NCI-H2107 (cell line): ENCODE results near the gene LILRA2.
"Not testable (repeated sequence)": the region's sequence is repeated elsewhere in the genome, so short reads cannot be mapped to it uniquely, and the experiment has no call there.

Source experiments
- DNase-seq: peaks from one replicate; lab custom pipeline; 2025; lab: John Stamatoyannopoulos, UW

Gene LILRA2

DNA sequence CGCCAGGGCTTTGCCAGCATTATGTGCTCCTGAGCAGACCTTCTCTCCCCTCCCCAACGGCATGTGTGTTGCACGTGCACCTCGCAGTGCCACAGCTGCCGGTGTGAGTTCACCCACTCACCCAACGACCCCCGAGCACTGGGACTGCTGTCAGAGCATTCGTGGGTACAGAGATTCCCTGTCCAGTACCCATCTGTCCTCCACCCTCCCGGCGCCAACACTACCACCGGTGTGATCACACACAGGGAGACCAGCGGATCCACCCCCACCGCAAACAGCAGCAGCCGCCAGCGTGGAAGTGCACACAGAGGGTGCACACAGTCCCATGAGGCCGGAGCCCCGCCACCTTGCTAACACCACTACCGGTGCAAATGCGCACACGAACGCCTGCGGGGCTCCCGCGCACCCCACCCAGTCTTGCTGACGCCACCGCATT is 35.8 kb downstream of the LILRA2 start:
- no peak for DNase-seq

DNA sequence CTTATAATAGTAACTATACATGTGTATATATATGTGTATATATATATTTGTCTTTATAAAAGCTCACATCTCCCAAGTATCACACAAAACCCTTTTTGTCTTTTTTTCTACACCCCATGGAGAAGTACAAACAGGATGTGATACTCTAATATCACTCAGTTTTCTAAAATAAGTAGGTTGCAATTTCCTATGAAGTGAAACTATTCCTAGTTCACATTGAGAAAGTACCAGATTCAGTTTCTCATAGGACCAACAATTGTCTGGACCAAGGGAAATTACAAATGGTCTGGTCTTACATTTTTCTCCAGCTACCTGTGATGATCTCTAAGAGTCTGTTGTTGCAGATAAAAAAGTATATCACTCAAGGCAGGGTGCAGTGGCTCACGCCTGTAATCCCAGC is 38.8 kb downstream of the LILRA2 start:
- no peak for DNase-seq

DNA sequence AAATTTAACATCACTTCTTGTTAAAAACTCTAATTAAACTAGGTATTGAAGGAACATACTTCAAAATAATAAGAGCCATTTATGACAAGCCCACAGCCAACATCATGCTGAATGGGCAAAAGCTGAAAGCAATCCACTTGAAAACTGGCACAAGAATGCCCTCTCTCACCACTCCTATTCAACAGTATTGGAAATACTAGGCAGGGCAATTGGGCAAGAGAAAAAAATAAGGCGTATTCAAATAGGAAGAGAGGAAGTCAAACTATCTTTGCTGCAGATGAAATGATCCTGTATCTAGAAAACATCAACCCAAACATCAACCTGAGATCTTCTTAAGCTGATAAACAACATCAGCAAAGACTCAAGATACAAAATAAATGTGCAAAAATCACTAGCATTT is 41.1 kb downstream of the LILRA2 start:
- DNase-seq = no peak

DNA sequence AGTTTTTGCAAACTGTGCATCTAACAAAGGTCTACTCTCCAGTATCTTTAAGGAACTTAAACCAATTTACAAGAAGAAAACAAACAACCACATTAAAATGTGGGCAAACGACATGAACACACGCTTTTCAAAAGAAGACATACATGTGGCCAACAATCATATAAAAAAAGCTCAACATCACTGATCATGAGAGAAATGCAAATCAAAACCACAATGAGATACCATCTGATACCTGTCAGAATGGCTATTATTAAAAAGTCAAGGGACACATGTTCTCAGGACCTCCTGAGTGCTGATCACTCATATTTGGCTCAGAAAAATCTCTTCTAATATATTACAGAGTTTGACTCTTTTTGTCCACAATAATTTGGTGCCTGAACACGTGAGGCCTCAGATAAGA is 42.5 kb downstream of the LILRA2 start:
- no peak for DNase-seq

DNA sequence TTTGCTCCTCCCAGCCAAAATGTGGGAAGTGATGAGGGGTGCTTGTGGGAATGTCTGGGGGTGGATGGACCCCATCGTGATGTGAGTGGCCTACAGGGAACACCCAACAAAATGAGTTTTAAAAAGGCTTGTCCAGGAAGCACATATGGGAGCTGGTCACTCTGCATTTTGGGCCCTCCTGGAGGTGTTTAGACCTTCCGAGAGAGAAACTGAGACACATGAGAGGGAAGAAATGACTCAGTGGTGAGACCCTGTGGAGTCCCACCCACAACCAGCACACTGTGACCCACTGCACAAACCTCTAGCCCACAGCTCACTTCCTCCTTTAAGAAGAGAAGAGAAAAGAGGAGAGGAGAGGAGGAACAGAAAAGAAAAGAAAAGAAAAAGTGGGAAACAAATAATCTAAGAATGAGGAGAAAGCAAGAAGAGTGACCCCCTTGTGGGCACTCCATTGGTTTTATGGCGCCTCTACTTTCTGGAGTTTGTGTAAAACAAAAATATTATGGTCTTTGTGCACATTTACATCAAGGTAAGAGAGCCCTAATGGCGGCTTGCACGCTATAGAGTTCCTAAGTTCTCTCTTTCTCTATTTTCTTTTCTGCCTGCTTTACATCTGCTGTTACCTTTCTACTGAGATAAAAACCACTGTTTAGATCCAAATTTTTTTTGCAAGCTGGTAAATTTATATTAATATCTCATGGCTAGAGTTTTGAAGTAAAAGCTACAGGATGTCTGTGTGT is 43.4 kb downstream of the LILRA2 start:
- DNase-seq = no peak

DNA sequence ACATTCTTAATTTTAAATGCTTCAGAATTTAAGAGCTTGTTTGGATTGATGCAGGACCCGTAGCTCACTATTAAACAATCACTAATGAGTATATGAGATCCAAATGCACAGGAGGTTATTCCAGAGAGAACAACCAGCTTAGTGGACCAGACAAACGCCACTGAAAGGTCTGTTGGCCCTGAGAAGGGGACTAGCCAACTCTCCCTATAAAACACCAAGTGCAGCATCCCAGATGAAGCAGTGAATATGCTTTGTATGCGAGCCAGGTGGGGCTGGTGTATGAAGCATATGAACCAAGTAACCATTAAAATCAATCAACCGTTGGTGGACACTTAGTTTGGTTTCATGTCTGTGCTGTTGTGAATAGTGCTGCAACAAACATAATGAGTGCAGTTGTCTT is 46.9 kb downstream of the LILRA2 start:
- no peak for DNase-seq

DNA sequence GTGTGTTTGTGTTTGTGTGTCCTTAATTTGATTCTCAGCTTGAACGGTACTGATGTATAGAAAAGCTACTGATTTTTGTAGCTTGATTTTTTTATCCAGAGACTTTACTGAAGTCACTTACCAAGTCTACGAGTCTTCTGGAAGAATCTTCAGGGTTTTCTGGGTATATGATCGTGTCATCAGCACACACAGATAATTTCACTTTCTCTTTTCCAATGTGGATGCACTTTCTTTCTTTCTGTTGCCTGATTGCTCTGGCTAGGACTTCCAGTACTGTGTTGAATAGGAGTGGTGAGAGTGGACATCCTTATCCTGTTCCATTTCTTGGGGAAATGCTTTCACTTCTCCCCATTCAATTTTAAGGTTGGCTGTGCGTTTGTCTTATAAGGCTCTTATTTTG is 48.8 kb downstream of the LILRA2 start:
- no peak for DNase-seq

DNA sequence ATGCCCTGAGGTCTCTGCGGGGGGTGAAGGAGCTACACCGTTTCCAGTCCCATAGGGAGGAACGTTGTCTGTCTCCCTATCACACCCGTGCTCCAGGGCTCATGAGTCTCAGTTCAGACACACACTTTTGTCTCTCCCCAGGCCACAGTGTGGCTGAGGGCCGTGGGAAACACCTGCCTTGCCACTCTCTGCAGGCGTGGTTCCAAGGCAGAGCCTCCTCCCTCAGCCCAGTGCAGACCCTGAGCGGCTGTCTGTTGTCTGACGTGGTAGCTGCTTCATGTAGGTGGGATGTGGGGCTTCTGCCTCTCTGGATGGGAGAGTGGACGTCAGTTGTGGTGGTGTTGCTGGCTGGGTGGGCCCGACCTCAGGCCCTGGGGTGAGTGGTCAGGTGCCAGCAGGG is 50.6 kb downstream of the LILRA2 start:
- not testable (repeated sequence) for DNase-seq

DNA sequence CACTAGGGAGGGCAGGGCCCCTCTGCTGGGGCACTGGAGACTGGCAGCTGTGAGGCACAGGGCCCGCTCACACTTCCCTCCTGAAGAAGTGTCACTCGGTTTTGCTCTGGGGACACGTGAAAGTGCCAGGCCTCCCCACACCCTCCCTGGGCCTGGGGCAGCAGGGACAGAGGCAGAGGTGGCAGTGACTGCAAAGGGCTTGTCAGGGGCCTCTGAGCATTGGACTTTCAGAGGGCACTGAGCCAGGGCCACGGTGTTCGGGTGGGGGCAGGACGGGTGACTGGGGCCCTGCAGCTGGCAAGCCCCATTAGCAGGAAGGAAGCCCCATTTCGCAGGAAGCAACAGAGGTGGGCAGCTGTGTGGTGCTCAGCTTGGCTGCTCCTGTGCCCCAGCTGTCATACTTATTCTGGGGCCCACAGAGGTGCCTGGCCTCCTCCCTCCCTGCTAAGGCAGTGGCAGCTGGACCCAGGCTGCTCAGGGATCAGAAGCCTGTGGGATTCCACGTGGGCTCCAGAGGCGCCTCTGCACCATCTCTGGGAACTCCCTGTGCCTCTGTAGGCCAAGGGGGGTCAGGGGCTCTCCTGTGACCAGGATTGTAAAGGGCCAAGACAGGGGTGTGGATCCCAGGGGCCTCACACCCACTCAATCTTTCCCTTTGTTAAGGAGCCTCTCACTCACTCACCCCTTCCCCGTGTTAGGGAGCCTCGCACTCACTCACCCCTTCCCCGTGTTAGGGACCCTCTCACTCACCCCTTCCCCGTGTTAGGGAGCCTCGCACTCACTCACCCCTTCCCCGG is 51.5 kb downstream of the LILRA2 start:
- not testable (repeated sequence) for DNase-seq

DNA sequence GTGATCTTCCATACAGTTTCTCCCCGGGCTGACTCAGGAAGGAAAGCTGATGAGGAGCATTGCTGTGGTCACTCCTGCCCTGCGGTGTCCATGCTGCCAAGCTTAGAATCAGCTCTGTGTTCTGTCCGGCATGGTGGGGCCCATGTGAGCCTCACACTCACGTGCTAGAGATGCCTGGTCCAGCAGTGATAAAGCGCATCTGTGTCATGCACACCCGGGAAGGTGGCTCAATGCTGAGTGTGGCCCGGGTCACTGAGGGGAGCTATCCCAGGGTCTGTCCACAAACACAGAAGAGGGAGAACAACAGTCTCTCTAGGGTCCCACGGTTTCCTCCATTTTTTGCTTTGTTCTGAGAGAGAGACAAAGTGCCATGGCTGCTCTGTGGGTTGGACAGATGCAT is 53.2 kb downstream of the LILRA2 start:
- no peak for DNase-seq

DNA sequence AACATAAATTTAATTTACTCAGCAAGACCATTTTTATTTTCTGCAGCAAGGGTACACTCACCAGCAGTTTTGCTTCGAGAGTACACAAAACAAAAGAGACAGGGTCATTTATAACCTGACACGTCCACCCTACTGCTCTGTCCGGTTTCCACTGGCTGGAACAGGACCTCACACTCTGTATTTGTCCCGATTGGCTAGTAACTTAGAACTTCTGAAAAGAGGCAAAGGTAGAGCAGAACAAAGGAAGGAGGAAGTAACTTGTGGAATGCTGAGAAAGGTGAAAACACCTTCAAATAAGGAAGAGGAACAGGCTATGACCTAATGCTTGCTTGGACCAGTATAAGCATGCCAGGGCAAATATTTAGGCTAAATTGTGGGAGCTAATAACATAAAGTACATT is 54.3 kb downstream of the LILRA2 start:
- DNase-seq = not testable (repeated sequence)

DNA sequence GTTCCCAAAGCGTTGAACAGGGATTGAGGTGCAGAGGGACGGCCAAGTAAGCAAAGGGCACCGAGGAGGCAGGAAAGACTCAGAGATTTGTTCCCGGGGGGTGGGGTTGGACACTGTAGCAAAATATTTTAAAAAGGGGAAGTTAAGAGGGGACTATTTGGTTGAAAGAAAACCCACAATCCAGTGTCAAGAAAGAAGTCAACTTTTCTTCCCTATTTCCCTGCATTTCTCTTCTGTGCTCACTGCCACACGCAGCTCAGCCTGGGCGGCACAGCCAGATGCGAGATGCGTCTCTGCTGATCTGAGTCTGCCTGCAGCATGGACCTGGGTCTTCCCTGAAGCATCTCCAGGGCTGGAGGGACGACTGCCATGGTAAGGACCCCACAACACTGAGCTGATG is 56.7 kb downstream of the LILRA2 start, which contains the start of gene LILRB1:
Gene LILRB1 (plus strand): TSS at position 223 of the 400 bp plus-strand sequence. CDS start 590 bp downstream, outside the sequence.
- not testable (repeated sequence) for DNase-seq

DNA sequence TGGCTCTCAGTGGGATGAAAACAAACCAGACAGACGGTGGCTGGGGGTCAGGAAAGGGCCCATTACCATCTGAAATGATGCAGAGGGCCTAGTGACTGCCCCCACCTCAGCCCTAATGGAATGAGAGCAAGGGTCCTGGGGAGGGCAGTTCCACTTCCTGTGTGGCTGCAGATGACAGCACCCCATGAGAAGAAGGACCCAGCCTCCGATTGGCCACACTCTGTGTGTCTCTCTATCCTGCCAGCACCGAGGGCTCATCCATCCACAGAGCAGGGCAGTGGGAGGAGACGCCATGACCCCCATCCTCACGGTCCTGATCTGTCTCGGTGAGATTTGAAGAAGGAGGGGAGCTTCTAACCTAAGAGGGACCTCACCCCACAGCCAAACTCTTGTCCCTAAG is 57.2 kb downstream of the LILRA2 start:
- DNase-seq = no peak

DNA sequence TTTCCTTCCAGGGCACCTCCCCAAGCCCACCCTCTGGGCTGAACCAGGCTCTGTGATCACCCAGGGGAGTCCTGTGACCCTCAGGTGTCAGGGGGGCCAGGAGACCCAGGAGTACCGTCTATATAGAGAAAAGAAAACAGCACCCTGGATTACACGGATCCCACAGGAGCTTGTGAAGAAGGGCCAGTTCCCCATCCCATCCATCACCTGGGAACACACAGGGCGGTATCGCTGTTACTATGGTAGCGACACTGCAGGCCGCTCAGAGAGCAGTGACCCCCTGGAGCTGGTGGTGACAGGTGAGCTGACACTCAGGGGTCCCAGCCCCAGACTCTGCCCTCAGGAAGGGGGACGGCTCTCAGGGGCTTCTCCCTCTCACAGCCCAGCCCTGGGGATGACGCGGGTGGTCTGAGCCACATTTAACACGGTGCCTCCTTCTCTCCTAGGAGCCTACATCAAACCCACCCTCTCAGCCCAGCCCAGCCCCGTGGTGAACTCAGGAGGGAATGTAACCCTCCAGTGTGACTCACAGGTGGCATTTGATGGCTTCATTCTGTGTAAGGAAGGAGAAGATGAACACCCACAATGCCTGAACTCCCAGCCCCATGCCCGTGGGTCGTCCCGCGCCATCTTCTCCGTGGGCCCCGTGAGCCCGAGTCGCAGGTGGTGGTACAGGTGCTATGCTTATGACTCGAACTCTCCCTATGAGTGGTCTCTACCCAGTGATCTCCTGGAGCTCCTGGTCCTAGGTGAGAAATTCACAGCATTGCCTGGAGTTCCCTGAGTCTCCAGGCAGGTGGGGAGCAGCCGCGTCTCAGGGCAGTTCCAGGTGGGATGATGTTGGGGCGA is 58.1 kb downstream of the LILRA2 start:
- DNase-seq = not testable (repeated sequence)

DNA sequence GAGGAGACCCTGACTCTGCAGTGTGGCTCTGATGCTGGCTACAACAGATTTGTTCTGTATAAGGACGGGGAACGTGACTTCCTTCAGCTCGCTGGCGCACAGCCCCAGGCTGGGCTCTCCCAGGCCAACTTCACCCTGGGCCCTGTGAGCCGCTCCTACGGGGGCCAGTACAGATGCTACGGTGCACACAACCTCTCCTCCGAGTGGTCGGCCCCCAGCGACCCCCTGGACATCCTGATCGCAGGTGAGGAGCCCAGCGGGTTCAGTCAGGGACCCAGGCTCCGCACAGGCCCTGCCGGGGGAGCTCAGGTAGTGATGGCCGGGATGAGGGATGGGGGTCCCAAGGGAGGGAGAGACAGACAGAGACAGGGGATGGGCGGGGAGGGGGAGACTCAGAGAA is 58.9 kb downstream of the LILRA2 start:
- not testable (repeated sequence) for DNase-seq

DNA sequence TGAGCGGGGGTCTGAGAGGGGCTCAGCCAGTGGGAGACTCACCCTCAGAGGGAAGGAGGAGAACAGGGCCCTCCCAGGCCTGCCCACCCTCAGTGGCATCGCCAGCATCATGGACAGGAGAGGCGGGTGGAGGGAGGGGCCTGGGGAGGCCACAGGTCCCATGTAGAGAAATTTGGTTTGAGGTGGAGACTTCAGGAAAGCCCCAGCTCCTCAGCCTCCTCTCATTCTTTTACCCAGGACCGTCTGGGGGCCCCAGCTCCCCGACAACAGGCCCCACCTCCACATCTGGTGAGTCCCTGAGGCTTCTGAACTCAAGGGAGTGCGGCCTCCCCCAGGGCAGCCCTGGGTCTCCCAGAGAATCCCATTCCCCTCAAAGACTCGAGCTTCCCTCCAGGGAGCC is 59.8 kb downstream of the LILRA2 start:
- no peak for DNase-seq

DNA sequence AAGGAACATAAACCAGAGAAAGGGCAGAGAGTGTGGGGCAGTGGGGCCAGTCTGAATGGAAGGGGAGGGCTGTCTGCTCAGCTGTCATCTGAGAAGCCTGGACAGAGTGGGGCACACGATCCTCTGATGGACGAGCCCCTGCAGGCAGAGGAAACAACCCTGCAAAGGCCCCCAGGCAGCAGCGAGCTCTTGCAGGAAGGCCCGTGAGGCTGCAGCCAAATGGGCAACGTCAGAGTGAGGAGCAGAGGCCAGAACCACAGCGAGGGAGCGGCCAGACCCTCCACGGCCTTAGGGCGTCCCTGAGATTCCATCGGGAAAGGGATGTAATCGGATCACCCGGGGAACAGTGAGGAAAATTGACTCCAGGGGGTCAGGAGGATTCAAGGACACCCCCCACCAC is 62.5 kb downstream of the LILRA2 start:
- DNase-seq = not testable (repeated sequence)

DNA sequence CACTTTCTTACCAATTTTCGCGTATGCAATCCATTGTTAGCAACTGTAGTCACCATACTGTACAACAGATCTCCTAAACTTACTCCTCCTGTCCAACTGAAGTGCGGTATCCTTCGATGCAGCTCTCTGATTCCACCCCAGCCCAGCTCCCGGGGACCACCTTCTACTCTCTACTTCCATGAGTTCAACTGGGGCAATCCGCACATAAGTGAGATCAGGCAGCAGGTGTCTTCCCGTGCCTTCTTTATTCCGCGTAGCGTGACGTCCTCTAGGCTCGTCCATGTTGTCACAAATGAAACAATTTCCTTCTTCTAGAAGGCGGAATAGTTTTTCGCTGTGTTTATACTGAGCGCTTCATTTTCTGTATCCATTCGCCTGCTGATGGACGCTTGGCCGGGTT is 65.1 kb downstream of the LILRA2 start:
- DNase-seq = no peak
